ENCODE results near the gene ALDOB. TPM values are rescaled to one million over a fixed set of nuclear protein-coding genes. Genes with fewer than 3 reads are reported as not detected.
A peak's percentile ranks its signal among the peaks of the same experiment; 100 is the strongest.

The ALDOB gene
- total and polyA plus RNA-seq, 2 of the 13 experiments (the other 11 are each of a cell fraction or from before 2014, with no cell fraction given) = 0.29 to 0.97 TPM

GRCh38 chr9:101433229-101433628, 2.3 kb downstream of the ALDOB start (continued):
- TF ChIP-seq ZNF407 (CRISPR knock-in tag; IDR thresholded peaks at IDR 0.05; ENCODE audit: not compliant biosample characterization) (no peak), ZSCAN21 (CRISPR knock-in tag; IDR thresholded peaks at IDR 0.05; ENCODE audit: borderline replicate concordance) (no peak), FOXJ3 (CRISPR knock-in tag; IDR thresholded peaks at IDR 0.05; ENCODE audit: borderline replicate concordance) (peak; percentile 86; the same call in 1 of the 2 replicates), ZFP41 (CRISPR knock-in tag; IDR thresholded peaks at IDR 0.05; ENCODE audit: borderline replicate concordance) (no peak), CTCF (CRISPR knock-in tag; IDR thresholded peaks at IDR 0.05) (peak; percentile 28; the same call in 1 of the 2 replicates), EZH2 (conservative IDR thresholded peaks at IDR 0.05; ENCODE audit: low read depth, low read length) (no peak), RARG (CRISPR knock-in tag; IDR thresholded peaks at IDR 0.05; ENCODE audit: low read depth) (no peak), LBX2 (CRISPR knock-in tag; IDR thresholded peaks at IDR 0.05; ENCODE audit: borderline replicate concordance) (no peak), ATF3 (CRISPR knock-in tag; IDR thresholded peaks at IDR 0.05) (no peak), IKZF4 (CRISPR knock-in tag; IDR thresholded peaks at IDR 0.05; ENCODE audit: borderline replicate concordance, low read depth, not compliant biosample characterization) (no peak), SOX13 (IDR thresholded peaks at IDR 0.05) (no peak), SOX13 (CRISPR knock-in tag; conservative IDR thresholded peaks at IDR 0.05 in 1 of 2, IDR thresholded peaks at IDR 0.05 in 1 of 2) (peak in 1 of 2 experiments; percentile 92; a peak in 2 of 4 replicates), TEF (CRISPR knock-in tag; IDR thresholded peaks at IDR 0.05) (no peak), THRA (CRISPR knock-in tag; IDR thresholded peaks at IDR 0.05; ENCODE audit: borderline replicate concordance) (peak; percentile 83; the same call in 1 of the 2 replicates), ZNF775 (CRISPR knock-in tag; IDR thresholded peaks at IDR 0.05; ENCODE audit: borderline replicate concordance) (no peak)
